Measurements from ENCODE around the gene SH2D2A.

The SH2D2A gene

DNA sequence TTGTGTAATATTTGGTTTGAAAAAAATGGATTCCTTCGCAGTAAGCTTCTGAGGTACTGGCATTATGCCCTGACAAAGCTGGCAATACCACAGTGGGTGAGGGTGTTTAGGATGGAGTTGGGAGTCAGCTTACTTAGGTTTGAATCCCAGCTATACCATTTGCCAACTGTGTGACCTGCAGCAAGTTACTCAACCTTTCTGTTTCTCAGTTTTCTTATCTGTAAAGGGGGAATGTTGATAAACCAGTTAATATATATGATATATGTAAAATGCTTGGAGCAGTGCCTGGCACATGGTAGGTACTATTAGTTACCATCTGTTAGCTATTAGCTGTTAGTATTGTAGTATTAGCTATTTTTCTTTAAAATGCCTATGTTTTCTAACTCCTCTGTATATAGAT, 60.3 kb downstream of the SH2D2A start:
- DNase-seq (ENCODE audit: low spot score) (no peak), ATAC-seq (ENCODE audit: low read depth) (no peak)
- no peaks in the 10 kb centered on the region for H3K36me3 ChIP-seq (ENCODE audit: low read depth)
- H3K9me3 ChIP-seq (ENCODE audit: severe bottlenecking): no peaks in the 10 kb centered on the region
- H3K27me3 ChIP-seq (ENCODE audit: insufficient read depth, poor library complexity, severe bottlenecking): no peaks in the 10 kb centered on the region
- H3K4me1 ChIP-seq (ENCODE audit: insufficient read depth, poor library complexity, severe bottlenecking): peaks cover 6% of the 10 kb centered on the region
- TF ChIP-seq, protein P1, sequence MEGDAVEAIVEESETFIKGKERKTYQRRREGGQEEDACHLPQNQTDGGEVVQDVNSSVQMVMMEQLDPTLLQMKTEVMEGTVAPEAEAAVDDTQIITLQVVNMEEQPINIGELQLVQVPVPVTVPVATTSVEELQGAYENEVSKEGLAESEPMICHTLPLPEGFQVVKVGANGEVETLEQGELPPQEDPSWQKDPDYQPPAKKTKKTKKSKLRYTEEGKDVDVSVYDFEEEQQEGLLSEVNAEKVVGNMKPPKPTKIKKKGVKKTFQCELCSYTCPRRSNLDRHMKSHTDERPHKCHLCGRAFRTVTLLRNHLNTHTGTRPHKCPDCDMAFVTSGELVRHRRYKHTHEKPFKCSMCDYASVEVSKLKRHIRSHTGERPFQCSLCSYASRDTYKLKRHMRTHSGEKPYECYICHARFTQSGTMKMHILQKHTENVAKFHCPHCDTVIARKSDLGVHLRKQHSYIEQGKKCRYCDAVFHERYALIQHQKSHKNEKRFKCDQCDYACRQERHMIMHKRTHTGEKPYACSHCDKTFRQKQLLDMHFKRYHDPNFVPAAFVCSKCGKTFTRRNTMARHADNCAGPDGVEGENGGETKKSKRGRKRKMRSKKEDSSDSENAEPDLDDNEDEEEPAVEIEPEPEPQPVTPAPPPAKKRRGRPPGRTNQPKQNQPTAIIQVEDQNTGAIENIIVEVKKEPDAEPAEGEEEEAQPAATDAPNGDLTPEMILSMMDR (IDR thresholded peaks at IDR 0.05; ENCODE audit: poor library complexity, severe bottlenecking): no peak
- no peak overlapping the region for H3K4me3 ChIP-seq (ENCODE audit: severe bottlenecking)
- H3K27ac ChIP-seq (ENCODE audit: poor library complexity, severe bottlenecking): no peak overlapping the region

Data from RWPE2 (cell line).